PC-9 (cell line): ENCODE data around the gene MYH7. TPM values are rescaled to one million over a fixed set of nuclear protein-coding genes. Genes with fewer than 3 reads are reported as not detected.

ENCODE experiments used
- BruUV-seq: library from RNA; stranded (reverse); fragments of 400-500 nt; replicated peaks from 2 replicates; lab custom pipeline; 2021; lab: Mats Ljungman, UMichigan
- CTCF ChIA-PET: fragments of 300-600 bp; sonication (Branson Sonifier 250); formaldehyde crosslinking; loops from one replicate; lab custom pipeline; 2022; ENCODE audit warnings: antibody characterized with exemption; lab: Charles Lee
- POLR2A ChIA-PET: fragments of 300-600 bp; sonication (Branson Sonifier 250); formaldehyde crosslinking; loops from one replicate; lab custom pipeline; 2022; ENCODE audit warnings: antibody characterized with exemption; ENCODE audit not compliant: unreplicated experiment; lab: Charles Lee
- DNase-seq, 2 experiments: peaks; one replicate each; pipeline versions ENCODE4 v3.0.0 to v3.0.0-alpha.2; 2015 to 2022; ENCODE audit warnings: mixed read lengths in 1 of 2
- H2AFZ ChIP-seq: fragments of 200-600 bp; sonication (generic); 2 replicates; pipeline ENCODE4 v1.8.1; 2017; ENCODE audit warnings: antibody characterized with exemption
- H3F3A ChIP-seq: fragments of 200-600 bp; sonication (generic); 2 replicates; pipeline ENCODE4 v1.8.1; 2017; ENCODE audit warnings: antibody characterized with exemption, mild to moderate bottlenecking, low read depth; ENCODE audit not compliant: insufficient read depth
- H3K27ac ChIP-seq: fragments of 200-600 bp; sonication (generic); 2 replicates; pipeline ENCODE4 v1.6.1; 2016; ENCODE audit warnings: mixed run types
- H3K27me3 ChIP-seq: fragments of 200-600 bp; sonication (generic); 2 replicates; pipeline ENCODE4 v1.6.1; 2016; ENCODE audit warnings: low read depth, mixed run types; ENCODE audit not compliant: insufficient read depth
- H3K36me3 ChIP-seq: fragments of 200-600 bp; sonication (generic); 2 replicates; pipeline ENCODE4 v1.6.1; 2016; ENCODE audit warnings: low read depth, mixed run types
- H3K4me1 ChIP-seq: fragments of 200-600 bp; sonication (generic); replicated peaks from 2 replicates; pipeline ENCODE4 v1.6.1; 2016; ENCODE audit warnings: mixed run types; ENCODE audit not compliant: insufficient read depth
- H3K4me2 ChIP-seq: fragments of 200-600 bp; sonication (generic); 2 replicates; pipeline ENCODE4 v1.6.1; 2017; ENCODE audit warnings: mixed run types
- H3K4me3 ChIP-seq: fragments of 200-600 bp; sonication (generic); 2 replicates; pipeline ENCODE4 v1.6.1; 2016; ENCODE audit warnings: mixed run types
- H3K79me2 ChIP-seq: fragments of 200-600 bp; sonication (generic); 2 replicates; pipeline ENCODE4 v1.6.1; 2017; ENCODE audit warnings: low read depth, mixed run types
- H3K9me2 ChIP-seq: fragments of 200-600 bp; sonication (generic); 2 replicates; pipeline ENCODE4 v1.8.1; 2017; ENCODE audit warnings: mild to moderate bottlenecking; ENCODE audit not compliant: insufficient read depth
- H3K9me3 ChIP-seq: fragments of 200-600 bp; sonication (generic); 2 replicates; pipeline ENCODE4 v1.8.1; 2016; ENCODE audit warnings: low read depth; ENCODE audit not compliant: insufficient read depth
- H4K20me1 ChIP-seq: fragments of 200-600 bp; sonication (generic); 2 replicates; pipeline ENCODE4 v1.8.1; 2017; ENCODE audit not compliant: insufficient read depth
- EZH2 ChIP-seq: fragments of 200-600 bp; sonication (generic); IDR thresholded peaks from 2 replicates; pipeline ENCODE4 v1.8.0; 2017; ENCODE audit warnings: antibody characterized with exemption, low read depth
- intact Hi-C: fragments of 100-400 bp; cut with micrococcal nuclease; formaldehyde crosslinking; loops from one replicate; pipeline ENCODE4 v1.10.0; 2022; ENCODE audit not compliant: unreplicated experiment
- total RNA-seq: library from RNA; stranded (reverse); gene quantifications from 2 replicates; pipeline ENCODE4 v1.2.3, GENCODE V29; 2021
- TF ChIP-seq, protein P1 (sequence below): fragments of 200-600 bp; sonication (generic); conservative IDR thresholded peaks from 2 replicates; pipeline ENCODE4 v1.6.1; 2017; ENCODE audit warnings: mixed run types, antibody characterized with exemption, mild to moderate bottlenecking, moderate library complexity

MYH7 gene
- total RNA-seq, 1 experiment from 2014 or later: not detected

DNA sequence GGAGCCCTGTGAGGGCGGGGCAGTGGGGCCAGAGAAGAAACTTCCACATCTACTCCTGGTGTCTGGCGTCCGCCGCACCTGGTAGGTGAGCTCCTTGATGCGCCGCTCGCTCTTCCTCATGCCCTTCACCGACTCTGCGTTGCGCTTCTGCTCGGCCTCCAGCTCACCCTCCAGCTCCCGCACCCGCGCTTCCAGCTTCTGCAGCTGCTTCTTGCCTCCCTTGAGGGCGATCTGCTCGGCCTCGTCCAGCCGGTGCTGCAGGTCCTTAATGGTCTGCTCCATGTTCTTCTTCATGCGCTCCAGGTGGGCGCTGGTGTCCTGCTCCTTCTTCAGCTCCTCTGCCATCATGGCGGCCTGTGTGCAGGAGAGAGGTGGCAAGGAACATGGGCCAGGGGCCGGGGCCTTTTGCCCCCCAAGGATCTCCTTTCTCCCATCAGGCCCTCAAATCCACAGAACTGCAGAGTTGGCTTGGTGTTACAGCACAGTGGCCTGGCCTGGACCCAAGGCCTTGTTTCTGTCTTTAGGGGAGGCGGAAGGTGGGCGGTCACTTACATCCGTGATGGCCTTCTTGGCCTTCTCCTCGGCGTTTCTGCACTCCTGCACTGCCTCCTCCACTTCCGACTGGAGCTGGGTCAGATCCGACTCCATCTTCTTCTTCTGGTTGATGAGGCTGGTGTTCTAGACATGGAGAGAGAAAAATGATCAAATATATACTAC lies 50.9 kb downstream of the MYH7 start:
- DNase-seq: no peak
- no peak overlapping the region for H2AFZ ChIP-seq
- H3K4me1 ChIP-seq: no peaks in the 10 kb centered on the region
- intact Hi-C loops: no loop called here
- H3K4me2 ChIP-seq: no peak overlapping the region
- H3F3A ChIP-seq: no peaks in the 10 kb centered on the region
- H3K9me2 ChIP-seq: no peaks in the 10 kb centered on the region
- no peak for TF ChIP-seq EZH2
- TF ChIP-seq, protein P1, sequence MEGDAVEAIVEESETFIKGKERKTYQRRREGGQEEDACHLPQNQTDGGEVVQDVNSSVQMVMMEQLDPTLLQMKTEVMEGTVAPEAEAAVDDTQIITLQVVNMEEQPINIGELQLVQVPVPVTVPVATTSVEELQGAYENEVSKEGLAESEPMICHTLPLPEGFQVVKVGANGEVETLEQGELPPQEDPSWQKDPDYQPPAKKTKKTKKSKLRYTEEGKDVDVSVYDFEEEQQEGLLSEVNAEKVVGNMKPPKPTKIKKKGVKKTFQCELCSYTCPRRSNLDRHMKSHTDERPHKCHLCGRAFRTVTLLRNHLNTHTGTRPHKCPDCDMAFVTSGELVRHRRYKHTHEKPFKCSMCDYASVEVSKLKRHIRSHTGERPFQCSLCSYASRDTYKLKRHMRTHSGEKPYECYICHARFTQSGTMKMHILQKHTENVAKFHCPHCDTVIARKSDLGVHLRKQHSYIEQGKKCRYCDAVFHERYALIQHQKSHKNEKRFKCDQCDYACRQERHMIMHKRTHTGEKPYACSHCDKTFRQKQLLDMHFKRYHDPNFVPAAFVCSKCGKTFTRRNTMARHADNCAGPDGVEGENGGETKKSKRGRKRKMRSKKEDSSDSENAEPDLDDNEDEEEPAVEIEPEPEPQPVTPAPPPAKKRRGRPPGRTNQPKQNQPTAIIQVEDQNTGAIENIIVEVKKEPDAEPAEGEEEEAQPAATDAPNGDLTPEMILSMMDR: no peak
- peaks cover 75% of the 10 kb centered on the region for H3K27me3 ChIP-seq
- no peaks in the 10 kb centered on the region for H3K79me2 ChIP-seq
- ChIA-PET CTCF (no interaction called here), POLR2A (no interaction called here)
- no peaks in the 10 kb centered on the region for H3K36me3 ChIP-seq
- H3K4me3 ChIP-seq: no peak overlapping the region
- no peaks in the 10 kb centered on the region for H3K9me3 ChIP-seq
- H4K20me1 ChIP-seq: no peaks in the 10 kb centered on the region
- H3K27ac ChIP-seq: no peak overlapping the region
- no TSS peak for BruUV-seq

DNA sequence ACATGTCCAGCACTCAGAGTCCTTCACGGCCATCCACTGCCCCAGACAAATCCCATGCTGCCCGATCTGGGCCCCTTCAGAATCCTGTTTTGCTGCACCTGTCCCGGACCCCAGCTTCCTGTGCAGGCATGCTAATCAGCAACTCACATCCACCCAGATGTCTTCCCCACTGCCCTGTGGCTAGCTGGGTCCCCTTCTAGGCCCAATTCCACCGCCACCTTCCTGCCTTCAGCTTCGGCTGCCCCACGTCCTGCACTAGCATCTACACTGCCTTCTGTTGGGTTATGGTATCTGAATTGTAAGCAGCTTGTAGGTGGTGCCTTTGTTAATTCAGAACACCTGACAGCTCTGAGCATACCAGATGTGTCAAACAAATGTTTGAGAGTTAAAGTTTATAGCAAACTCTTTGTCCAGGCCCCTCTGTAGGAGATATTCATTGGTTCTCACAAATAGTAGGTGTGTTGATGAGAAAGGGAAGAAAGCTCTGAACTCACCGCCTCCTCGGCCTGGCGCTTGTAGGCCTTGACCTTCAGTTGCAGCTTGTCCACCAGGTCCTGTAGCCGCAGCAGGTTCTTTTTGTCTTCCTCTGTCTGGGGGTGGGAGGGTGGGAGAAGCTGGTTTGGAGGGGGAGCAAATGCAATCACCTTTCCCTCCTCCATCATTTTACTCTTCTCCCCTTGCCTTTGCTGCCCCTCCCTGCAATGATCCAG lies 52.6 kb downstream of the MYH7 start:
- Histone ChIP-seq H3K9me3 (no peaks in the 10 kb centered on the region), H3K9me2 (no peaks in the 10 kb centered on the region), H3K4me3 (no peak overlapping the region), H3F3A (no peaks in the 10 kb centered on the region), H3K27ac (no peak overlapping the region), H3K4me1 (no peaks in the 10 kb centered on the region), H2AFZ (no peak overlapping the region), H4K20me1 (no peaks in the 10 kb centered on the region), H3K4me2 (no peak overlapping the region), H3K36me3 (no peaks in the 10 kb centered on the region), H3K79me2 (no peaks in the 10 kb centered on the region), H3K27me3 (peaks cover 71% of the 10 kb centered on the region)
- DNase-seq: no peak
- POLR2A ChIA-PET: no interaction called here
- CTCF ChIA-PET: no interaction called here
- intact Hi-C loops: no loop called here
- TF ChIP-seq, protein P1: no peak
- no peak for TF ChIP-seq EZH2
- no TSS peak for BruUV-seq

DNA sequence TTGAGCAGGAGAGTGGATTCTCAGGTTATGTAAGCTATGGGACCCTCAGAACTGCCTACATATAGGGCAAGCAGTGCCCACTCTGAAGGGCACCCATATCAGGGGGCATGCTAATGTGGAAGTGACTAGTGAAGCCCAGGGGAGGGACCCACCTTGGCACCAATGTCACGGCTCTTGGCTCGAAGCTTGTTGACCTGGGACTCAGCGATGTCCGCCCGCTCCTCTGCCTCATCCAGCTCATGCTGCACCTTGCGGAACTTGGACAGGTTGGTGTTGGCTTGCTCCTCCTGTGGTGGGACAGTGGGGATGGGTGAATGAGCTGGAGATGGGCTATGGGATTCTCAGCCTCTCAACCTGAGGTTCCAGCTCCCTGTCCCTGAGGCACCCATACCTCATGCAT lies 53.2 kb downstream of the MYH7 start:
- intact Hi-C loops: no loop called here
- H3K4me1 ChIP-seq: no peaks in the 10 kb centered on the region
- no peak for TF ChIP-seq EZH2
- TF ChIP-seq, protein P1: no peak
- H3K9me3 ChIP-seq: no peaks in the 10 kb centered on the region
- CTCF ChIA-PET: no interaction called here
- POLR2A ChIA-PET: no interaction called here
- H3F3A ChIP-seq: no peaks in the 10 kb centered on the region
- H3K27me3 ChIP-seq: peaks cover 72% of the 10 kb centered on the region
- H2AFZ ChIP-seq: no peak overlapping the region
- no peak overlapping the region for H3K4me2 ChIP-seq
- H4K20me1 ChIP-seq: no peaks in the 10 kb centered on the region
- no peaks in the 10 kb centered on the region for H3K36me3 ChIP-seq
- H3K79me2 ChIP-seq: no peaks in the 10 kb centered on the region
- no peaks in the 10 kb centered on the region for H3K9me2 ChIP-seq
- H3K4me3 ChIP-seq: no peak overlapping the region
- H3K27ac ChIP-seq: no peak overlapping the region
- no peak for DNase-seq
- no TSS peak for BruUV-seq
